Endothelial cell of umbilical vein (primary cell): ENCODE measurements around the gene DGKB. TPM values are rescaled to one million over a fixed set of nuclear protein-coding genes. Genes with fewer than 3 reads are reported as not detected.
A peak's percentile ranks its signal among the peaks of the same experiment; 100 is the strongest.

Experiments used
- BruUV-seq: library from RNA; stranded (reverse); fragments of 400-500 nt; replicated peaks from 2 replicates; lab custom pipeline; 2021; lab: Mats Ljungman, UMichigan
- CTCF ChIA-PET: fragments of 300-600, 350-600 bp; sonication (Branson Sonifier 250); formaldehyde crosslinking; loops from one replicate; lab custom pipeline; 2021; ENCODE audit warnings: antibody characterized with exemption, inconsistent platforms; lab: Charles Lee
- POLR2A ChIA-PET: fragments of 300-600, 350-600 bp; sonication (Branson Sonifier 250); formaldehyde crosslinking; loops from one replicate; lab custom pipeline; 2021; ENCODE audit warnings: antibody characterized with exemption, inconsistent platforms; lab: Charles Lee
- DNase-seq: peaks from one replicate; pipeline ENCODE4 v3.0.0-alpha.2; 2011; ENCODE audit warnings: low read depth, low spot score
- FAIRE-seq: peaks from 2 replicates; lab custom pipeline; 2011; peaks lifted over from hg19 to GRCh38; lab: Jason Lieb, UNC
- H2AFZ ChIP-seq: 2 replicates; pipeline ENCODE4 v1.6.0; 2012; ENCODE audit warnings: low read depth, low read length, control low read depth, inconsistent platforms
- H3K27ac ChIP-seq: 2 replicates; pipeline ENCODE4 v1.5.1; 2011; ENCODE audit warnings: low read depth, mild to moderate bottlenecking, control low read depth, low read length, moderate library complexity; ENCODE audit not compliant: insufficient read depth
- H3K27me3 ChIP-seq, 2 experiments: 2 replicates each; pipeline versions ENCODE4 v1.6.0 to v1.6.1; 2011; ENCODE audit warnings: low read length in 2 of 2, mixed read lengths in 1 of 2; ENCODE audit not compliant: control insufficient read depth in 2 of 2, insufficient read depth in 2 of 2
- H3K36me3 ChIP-seq, 2 experiments: 2 replicates in 1 of 2; 3 replicates in 1 of 2; pipeline ENCODE4 v1.5.1; 2011; ENCODE audit warnings: low read length in 2 of 2, mild to moderate bottlenecking in 1 of 2, moderate library complexity in 1 of 2; ENCODE audit not compliant: control insufficient read depth in 2 of 2, insufficient read depth in 2 of 2; ENCODE audit errors: extremely low read depth in 1 of 2
- H3K4me1 ChIP-seq: 3 replicates; pipeline ENCODE4 v1.5.1; 2011; ENCODE audit warnings: mild to moderate bottlenecking, low read length; ENCODE audit not compliant: control insufficient read depth, insufficient read depth; ENCODE audit errors: extremely low read depth
- H3K4me2 ChIP-seq: 2 replicates; pipeline ENCODE4 v1.6.1; 2011; ENCODE audit warnings: low read length, control low read depth, mixed read lengths; ENCODE audit not compliant: insufficient read depth
- H3K4me3 ChIP-seq, 3 experiments: fragments of 200-600 bp in 1 of 3; sonication (generic), shearing (Covaris generic) in 1 of 3; replicated peaks in 1 of 3; 2 replicates each; pipeline ENCODE4 v1.5.1; 2011 to 2016; ENCODE audit warnings: control low read depth in 3 of 3, low read length in 3 of 3, mild to moderate bottlenecking in 2 of 3, inconsistent platforms in 1 of 3, low read depth in 1 of 3, moderate library complexity in 1 of 3; ENCODE audit not compliant: insufficient read depth in 1 of 3
- H3K79me2 ChIP-seq: 2 replicates; pipeline ENCODE4 v1.6.0; 2012; ENCODE audit warnings: low read length, inconsistent platforms; ENCODE audit not compliant: control insufficient read depth, insufficient read depth
- H3K9ac ChIP-seq: replicated peaks from 2 replicates; pipeline ENCODE3; 2011; ENCODE audit warnings: low read length, control low read depth; ENCODE audit not compliant: insufficient read depth; ENCODE audit errors: extremely low read depth
- H3K9me1 ChIP-seq: replicated peaks from 3 replicates; pipeline ENCODE4 v1.6.0; 2011; ENCODE audit warnings: mild to moderate bottlenecking, low read length; ENCODE audit not compliant: control insufficient read depth, insufficient read depth; ENCODE audit errors: extremely low read depth
- H3K9me3 ChIP-seq: replicated peaks from 2 replicates; pipeline ENCODE4 v1.5.1; 2012; ENCODE audit warnings: low read length, inconsistent platforms; ENCODE audit not compliant: control insufficient read depth, insufficient read depth
- H4K20me1 ChIP-seq: replicated peaks from 2 replicates; pipeline ENCODE3; 2011; ENCODE audit warnings: mild to moderate bottlenecking, low read length; ENCODE audit not compliant: control insufficient read depth, insufficient read depth; ENCODE audit errors: extremely low read depth
- EZH2 ChIP-seq: IDR thresholded peaks from 2 replicates; pipeline ENCODE4 v1.6.1; 2012; ENCODE audit warnings: borderline replicate concordance, low read depth, mild to moderate bottlenecking, moderate library complexity, low read length, inconsistent platforms; ENCODE audit not compliant: severe bottlenecking
- FOS ChIP-seq: IDR thresholded peaks from 2 replicates; pipeline ENCODE4 v1.6.1; 2011; ENCODE audit warnings: mild to moderate bottlenecking, low read length, moderate library complexity, borderline replicate concordance; ENCODE audit not compliant: insufficient read depth
- GATA2 ChIP-seq: IDR thresholded peaks from 2 replicates; pipeline ENCODE4 v1.7.0; 2011; ENCODE audit warnings: low read depth, mild to moderate bottlenecking, moderate library complexity, mixed read lengths, low read length; ENCODE audit not compliant: insufficient read length, insufficient read depth
- JUN ChIP-seq: IDR thresholded peaks from 2 replicates; pipeline ENCODE4 v1.6.1; 2011; ENCODE audit warnings: borderline replicate concordance, low read depth; ENCODE audit not compliant: insufficient read length, insufficient read depth
- MAX ChIP-seq: IDR thresholded peaks from 2 replicates; pipeline ENCODE4 v1.6.1; 2011; ENCODE audit not compliant: insufficient read depth, insufficient read length
- MYC ChIP-seq: IDR thresholded peaks from one replicate; pipeline ENCODE4 v1.6.1; 2011; ENCODE audit warnings: mild to moderate bottlenecking, low read depth, low read length
- POLR2A ChIP-seq: IDR thresholded peaks from 2 replicates; pipeline ENCODE4 v1.6.1; 2012; ENCODE audit warnings: low read depth, mild to moderate bottlenecking, control low read depth, low read length
- POLR2AphosphoS5 ChIP-seq: IDR thresholded peaks from 2 replicates; pipeline ENCODE4 v1.6.1; 2012; ENCODE audit warnings: low read depth, mild to moderate bottlenecking, control low read depth, low read length, moderate library complexity; ENCODE audit not compliant: insufficient read depth
- dilution Hi-C: fragments of 300-500 bp; cut with MboI; formaldehyde crosslinking; loops from one replicate; pipeline ENCODE4 v1.15.0; 2019; ENCODE audit warnings: low sequenced_read_pairs; ENCODE audit not compliant: extremely low pct_ligation_motif_present
- intact Hi-C: fragments of 100-400 bp; cut with micrococcal nuclease; formaldehyde crosslinking; loops from one replicate; pipeline ENCODE4 v1.10.0; 2022
- polyA plus RNA-seq, 4 experiments: library from polyadenylated mRNA; depleted of rRNA in 3 of 4; stranded (reverse) in 3 of 4; unstranded in 1 of 4; fragments of >200 nt; gene quantifications; 2 replicates each; pipeline versions ENCODE4 v1.2.1 to v1.2.3, GENCODE V29; 2011 to 2012; ENCODE audit warnings: missing spikeins in 1 of 4
- total RNA-seq: library from RNA; stranded (reverse); gene quantifications from 2 replicates; pipeline ENCODE4 v1.2.3, GENCODE V29; 2021
- TF ChIP-seq, protein P1 (sequence below), 2 donors: IDR thresholded peaks; 1 replicate in 1 of 2; 2 replicates in 1 of 2; pipeline ENCODE4 v1.5.1; 2011; ENCODE audit warnings: low read length in 2 of 2, mild to moderate bottlenecking in 2 of 2, moderate library complexity in 2 of 2, control low read depth in 1 of 2, inconsistent platforms in 1 of 2, low read depth in 1 of 2; ENCODE audit not compliant: insufficient read depth in 1 of 2; ENCODE audit errors: extremely low read depth in 1 of 2

The DGKB gene
- total and polyA plus RNA-seq, 2 donors (not counting 3 experiments of a cell fraction or from before 2014, with no cell fraction given), result not detected

DNA sequence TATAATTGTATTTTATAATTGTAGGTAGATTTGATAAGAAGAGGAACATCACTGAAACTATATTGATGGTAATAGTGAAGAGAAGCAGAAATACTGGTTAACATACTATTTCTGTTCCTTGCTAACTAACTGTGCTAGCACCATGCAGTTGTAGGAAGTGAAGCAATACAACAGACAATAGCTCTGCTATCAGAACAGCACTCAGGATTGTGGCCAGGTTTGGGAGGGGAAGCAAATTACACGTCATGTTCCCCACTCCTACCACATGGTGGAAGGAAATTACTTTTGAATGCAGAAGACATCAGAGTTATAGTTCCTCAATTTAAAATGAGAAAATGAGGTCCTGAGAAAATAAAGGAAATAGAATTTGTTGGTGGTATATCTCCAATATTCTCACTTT lies 151.1 kb downstream of the DGKB start:
- Histone ChIP-seq H3K9me3 (no peaks in the 10 kb centered on the region), H2AFZ (peak overlapping the region; percentile 59), H3K79me2 (no peaks in the 10 kb centered on the region), H3K4me3 (no peak overlapping the region), H3K27ac (no peak overlapping the region), H3K27me3 (no peaks in the 10 kb centered on the region), H3K4me1 (peaks cover 37% of the 10 kb centered on the region), H3K36me3 (no peaks in the 10 kb centered on the region), H4K20me1 (no peaks in the 10 kb centered on the region), H3K9me1 (no peaks in the 10 kb centered on the region), H3K4me2 (peak overlapping the region; percentile 12), H3K9ac (no peak overlapping the region)
- FAIRE-seq, result peak; percentile 62
- ChIA-PET CTCF (interaction anchor here (0.7 to 1.0 kb wide), 3 partner anchors 12 to 375 kb away, joined by 3 to 4 read pairs (median 4); no protein-coding TSS in a partner anchor), POLR2A (no interaction called here)
- TF ChIP-seq POLR2A (no peak), GATA2 (no peak), FOS (peak; percentile 9), MYC (peak; percentile 60), JUN (no peak), POLR2AphosphoS5 (no peak), MAX (no peak), EZH2 (no peak)
- TF ChIP-seq, protein P1, sequence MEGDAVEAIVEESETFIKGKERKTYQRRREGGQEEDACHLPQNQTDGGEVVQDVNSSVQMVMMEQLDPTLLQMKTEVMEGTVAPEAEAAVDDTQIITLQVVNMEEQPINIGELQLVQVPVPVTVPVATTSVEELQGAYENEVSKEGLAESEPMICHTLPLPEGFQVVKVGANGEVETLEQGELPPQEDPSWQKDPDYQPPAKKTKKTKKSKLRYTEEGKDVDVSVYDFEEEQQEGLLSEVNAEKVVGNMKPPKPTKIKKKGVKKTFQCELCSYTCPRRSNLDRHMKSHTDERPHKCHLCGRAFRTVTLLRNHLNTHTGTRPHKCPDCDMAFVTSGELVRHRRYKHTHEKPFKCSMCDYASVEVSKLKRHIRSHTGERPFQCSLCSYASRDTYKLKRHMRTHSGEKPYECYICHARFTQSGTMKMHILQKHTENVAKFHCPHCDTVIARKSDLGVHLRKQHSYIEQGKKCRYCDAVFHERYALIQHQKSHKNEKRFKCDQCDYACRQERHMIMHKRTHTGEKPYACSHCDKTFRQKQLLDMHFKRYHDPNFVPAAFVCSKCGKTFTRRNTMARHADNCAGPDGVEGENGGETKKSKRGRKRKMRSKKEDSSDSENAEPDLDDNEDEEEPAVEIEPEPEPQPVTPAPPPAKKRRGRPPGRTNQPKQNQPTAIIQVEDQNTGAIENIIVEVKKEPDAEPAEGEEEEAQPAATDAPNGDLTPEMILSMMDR (IDR thresholded peaks at IDR 0.05; ENCODE audit: extremely low read depth in 1 of 2, insufficient read depth in 1 of 2, low read depth in 1 of 2, low read length in 2 of 2), result no peak
- dilution Hi-C loops (no loop called here), intact Hi-C loops (no loop called here)
- no TSS peak for BruUV-seq
- peak; percentile 31 for DNase-seq
